Measurements from ENCODE around the gene AKR1B15.
A peak's percentile ranks its signal among the peaks of the same experiment; 100 is the strongest.
"Not testable (repeated sequence)": the region's sequence is repeated elsewhere in the genome, so short reads cannot be mapped to it uniquely, and the experiment has no call there.

AKR1B15 gene

DNA sequence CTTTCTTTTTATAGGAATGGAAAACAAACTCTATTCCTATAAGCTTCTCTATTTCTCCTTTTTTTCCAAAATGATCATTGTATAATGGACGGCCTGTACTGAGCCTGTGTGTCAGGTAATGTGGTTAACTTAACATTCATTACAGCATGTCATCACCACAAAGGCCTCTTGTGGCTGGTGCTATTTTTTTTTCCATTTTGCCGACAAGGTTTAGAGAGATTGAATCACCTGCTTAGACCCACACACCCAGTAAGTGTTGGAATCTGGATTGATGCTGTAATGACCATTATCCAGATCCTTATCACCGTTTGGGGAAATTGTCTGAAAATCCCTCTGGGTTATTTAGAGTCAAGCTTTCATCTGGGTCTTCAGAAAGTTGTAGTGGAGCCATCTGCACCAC is 18.5 kb downstream of the AKR1B15 start:
- DNase-seq: no peak

DNA sequence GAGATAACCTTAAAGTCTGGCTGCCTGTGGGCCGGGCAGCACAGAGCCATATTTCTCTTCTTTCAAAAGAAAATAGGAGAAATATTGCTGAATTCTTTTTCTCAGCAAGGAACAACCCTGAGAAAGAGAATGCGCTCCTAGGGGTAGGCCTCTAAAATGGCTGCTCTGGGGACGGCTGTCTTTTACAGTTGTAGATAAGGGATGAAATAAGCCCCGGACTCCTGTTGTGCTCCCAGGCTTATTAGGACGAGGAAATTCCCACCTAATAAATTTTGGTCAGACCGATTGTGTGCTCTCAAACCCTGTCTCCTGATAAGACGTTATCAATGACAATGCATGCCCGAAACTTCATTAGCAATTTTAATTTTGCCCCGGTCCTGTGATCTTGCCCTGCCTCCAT is 21.1 kb downstream of the AKR1B15 start:
- DNase-seq: not testable (repeated sequence)

DNA sequence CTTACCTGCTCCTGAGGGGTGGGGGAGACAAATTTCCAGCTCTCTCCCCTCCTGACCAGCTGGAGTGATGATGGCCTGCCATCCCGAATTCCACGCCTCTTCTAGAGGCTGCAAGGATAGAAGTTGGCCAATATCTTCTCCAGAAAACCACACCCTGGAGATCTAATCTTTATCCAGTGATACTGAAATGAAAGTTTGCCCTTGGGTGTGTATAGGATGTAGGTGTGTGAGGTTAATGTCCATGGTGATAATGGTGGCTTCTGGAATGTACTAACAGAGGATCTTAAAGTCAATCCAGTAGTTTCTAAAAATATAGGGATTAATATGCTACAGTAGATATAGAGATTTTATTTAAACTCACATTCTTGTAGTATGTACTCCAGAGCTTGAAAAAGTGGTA is 22.2 kb downstream of the AKR1B15 start:
- DNase-seq: no peak

DNA sequence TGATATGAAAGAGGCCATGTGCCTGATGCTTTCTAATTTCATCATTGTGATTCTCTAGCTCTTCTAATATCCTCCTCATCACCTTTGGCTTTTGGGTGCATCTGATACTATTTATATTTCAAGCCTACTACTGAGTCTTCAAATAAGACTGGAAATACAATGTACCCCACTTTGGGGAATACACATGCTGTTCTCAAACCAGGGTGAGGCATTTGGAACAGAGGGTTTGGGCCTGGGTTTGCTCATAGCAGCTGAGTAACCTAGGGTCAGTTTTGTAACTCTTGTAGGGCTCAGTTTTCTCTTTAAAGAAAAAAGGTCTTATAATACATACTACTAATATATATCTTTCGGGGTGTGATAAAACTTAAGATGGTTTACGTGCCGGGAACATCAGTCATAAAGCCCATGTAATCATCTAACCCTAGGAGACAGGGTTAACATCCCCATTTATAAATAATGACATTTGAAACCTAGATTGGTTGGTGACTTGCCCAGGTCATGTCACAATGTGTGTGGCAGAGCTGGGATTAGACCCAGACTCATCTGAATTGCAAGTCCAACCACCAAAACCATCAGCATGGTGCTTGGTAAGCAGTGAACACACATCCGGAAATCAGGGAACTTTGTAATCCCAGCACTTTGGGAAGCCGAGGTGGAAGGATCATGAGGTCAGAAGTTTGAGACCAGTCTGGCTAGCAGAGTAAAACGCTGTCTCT is 23.0 kb downstream of the AKR1B15 start:
- no peak for DNase-seq

DNA sequence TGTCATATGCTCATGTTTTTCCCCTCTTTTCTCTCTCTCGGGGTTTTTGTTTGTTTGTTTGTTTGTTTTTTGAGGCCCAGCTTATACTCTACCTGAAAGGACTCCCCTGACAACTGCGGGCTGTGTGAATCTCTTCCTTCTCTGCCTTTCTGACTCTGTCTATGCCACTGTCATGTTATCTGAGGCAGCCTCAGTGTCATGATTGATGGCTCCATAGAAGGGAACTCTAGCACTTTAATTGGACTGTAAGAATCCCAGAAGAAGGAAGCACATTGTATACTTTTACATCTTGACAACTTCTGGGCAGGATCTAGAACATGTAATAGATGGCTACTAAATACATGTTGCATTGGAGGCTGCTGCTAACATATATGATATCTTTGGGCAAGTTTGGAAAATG is 25.4 kb downstream of the AKR1B15 start:
- DNase-seq: no peak

DNA sequence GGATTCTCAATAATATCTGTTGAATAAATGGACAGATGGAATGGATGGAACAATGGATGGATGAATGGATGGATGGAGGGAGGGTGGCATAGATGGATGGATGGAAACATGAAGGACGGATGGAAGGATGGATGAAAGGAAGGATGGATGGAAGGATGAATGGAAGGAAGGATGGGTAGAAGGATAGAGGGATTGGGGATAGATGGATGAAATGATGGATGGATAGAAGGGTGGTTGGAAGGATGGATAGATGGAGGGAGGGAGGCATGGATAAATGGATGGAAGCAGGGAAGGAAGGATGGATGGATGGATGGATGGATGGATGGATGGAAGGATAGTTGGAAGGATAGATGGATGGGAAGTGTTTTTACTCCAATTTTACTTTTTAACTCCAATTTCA is 35.4 kb downstream of the AKR1B15 start:
- DNase-seq: no peak

DNA sequence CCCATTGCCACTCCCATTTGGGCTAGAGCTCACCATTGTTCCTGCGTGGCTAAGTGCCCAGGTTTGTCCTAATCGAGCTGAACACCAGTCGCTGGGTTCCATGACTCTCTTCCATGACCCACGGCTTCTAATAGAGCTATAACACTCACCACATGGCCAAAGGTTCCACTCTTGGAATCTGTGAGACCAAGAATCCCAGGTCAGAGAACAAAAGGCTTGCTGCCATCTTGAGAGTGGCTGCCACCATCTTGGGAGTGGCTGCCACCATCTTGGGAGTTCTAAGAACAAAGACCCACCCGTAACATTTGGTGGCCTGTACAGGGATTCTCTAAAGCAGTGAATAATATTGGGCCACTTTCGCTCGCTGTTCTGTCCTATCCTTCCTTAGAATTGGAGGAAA is 37.0 kb downstream of the AKR1B15 start:
- no peak for DNase-seq

DNA sequence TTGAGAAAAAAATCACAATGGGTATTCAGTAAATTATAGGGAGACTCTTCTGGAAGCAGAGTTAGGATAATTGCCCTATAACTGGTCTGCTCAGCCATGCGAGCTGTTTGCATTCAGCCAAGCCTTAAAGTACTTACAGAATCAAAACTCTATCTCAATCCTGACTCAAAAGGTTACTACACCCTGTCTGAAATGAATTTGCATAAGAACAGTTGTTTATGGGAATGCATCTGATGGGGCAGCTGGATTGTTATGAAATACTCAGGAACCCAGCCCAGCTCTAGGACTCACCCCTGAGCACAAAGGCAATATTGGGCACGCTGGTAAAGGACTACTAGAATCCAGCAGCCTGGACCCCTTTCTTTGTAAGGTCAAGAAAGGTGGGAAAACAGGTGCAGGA is 38.8 kb downstream of the AKR1B15 start:
- DNase-seq: no peak

DNA sequence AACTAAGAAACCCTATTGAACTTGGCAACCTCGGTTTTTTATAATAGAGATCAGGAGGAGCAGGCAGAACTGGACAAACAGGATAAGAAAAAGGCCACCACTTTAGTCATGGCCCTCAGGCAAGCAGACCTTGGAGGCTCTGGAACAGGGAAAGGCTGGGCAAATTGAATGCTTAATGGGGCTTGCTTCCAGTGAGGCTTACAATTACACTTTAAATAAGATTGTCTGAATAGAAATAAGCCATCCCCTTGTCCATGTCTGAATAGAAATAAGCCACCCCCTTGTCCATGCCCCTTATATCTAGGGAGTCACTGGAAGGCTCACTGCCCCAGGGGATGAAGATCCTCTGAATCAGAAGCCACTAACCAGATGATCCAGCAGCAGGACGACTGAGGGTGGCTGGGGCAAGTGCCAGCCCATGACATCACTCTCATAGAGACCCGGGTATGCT is 40.6 kb downstream of the AKR1B15 start:
- no peak for DNase-seq

DNA sequence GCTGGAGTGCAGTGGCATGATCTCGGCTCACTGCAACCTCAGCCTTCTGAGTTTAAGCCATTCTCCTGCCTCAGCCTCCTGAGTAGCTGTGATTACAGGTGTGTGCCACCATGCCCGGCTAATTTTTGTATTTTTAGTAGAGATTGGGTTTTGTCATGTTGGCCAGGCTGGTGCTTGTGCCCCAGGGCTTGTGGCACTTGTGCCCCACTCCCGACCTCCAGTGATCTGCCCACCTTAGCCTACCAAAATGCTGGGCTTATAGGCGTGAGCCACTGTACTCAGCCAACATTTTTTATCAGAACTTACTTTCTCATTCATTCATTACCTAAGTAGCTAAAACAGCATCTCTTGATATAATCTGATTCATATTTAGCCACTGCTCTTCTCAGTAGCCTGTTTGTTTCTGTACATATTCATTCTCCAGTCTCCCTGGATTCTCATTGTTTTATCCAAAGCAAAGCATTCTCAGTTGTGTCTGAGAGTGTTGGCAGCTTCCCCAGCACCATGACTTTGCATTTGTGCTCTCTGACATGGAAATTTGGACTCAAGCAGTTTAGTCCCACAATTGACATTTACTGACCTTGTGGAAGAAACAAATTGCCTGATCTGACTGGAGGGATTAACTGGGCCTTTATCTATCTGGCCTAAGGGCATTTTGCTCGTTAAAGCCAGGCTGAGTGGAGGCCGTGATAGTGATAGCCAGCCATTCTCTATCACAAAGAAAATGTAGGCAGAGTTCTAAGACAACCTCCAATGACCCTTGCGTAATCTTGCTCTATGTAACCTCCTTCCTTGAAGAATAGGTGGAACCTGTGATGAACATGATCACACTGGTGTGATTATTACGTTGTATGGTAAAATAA is 44.9 kb downstream of the AKR1B15 start:
- no peak for DNase-seq

DNA sequence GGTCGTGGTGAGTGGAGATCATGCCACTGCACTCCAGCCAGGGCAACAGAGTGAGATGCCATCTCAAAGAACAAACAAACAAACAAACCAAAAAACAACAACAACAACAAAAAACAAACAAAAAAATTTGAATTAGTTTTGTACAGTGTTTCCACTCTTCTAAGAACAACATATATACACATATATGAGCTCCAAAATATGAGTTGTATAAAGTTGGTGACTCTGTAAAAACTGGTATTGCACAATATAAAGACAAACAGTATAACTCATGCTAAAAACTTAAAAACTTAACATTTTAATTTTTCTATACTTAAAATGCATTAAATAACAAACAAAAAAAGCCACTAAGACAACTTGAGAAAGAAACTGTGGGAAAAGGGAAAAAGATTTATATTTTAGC is 46.0 kb downstream of the AKR1B15 start:
- no peak for DNase-seq

DNA sequence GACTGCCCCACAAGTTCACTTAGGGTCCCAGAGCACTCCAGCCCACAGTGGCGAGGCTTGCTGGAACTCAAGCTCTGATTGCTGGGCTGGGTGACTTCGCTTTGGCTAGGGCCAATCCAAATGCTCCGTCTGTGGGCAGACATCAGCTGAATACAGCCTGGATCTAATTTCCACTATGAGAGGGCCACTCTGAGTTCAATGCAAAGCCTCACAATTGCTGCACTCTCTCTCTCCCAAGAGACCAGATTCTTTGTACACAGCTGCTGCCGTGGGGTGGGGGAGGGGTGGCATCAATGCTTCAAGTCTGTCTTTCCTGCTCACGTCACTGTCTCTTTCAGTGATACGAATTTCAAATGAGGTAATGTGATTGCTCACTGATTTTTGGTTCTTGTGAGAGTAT is 50.5 kb downstream of the AKR1B15 start:
- DNase-seq: no peak

DNA sequence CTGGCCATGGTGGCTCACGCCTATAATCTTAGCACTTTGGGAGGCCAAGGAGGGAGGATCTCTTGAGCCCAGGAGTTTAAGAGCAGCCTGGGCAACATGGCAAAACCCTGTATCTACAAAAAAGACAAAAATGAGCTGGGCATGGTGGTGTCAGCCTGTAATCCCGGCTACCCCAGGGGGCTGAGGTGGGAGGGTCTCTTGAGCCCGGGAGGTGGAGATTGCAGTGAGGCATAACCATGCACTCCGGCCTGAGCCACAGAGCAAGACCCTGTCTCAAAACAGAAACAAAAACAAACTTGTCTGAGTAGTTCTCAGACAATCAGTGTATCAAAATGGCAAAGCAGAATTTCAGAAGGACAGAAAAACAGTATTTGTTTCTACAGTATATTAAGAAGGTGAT is 52.5 kb downstream of the AKR1B15 start:
- no peak for DNase-seq

DNA sequence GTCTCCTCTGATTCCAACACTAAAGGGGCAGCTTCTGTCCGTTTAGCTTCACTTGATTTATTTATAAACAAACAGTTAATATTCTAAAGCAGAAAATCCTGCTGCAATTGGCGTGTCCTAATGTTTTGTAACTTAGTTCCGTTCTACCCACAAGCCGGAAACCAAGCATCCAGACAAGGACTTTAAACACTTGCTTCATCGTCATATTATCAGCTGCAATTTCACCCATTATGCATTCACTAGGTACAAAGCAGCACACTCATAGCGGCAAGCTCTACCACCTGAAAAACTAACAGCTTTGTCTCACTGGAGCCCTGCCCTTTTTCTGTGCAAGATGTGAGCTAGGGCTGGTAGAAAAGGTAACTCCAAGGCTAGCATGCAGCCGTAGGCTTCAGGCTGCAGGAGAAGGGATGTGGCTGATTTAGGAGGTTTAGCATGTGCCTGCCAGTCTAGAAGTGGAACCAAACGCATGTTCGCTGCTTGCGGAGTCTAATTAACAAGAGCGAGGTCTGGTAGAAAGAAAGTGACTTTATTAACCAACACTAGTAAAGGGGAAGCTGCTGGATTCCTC is 54.1 kb downstream of the AKR1B15 start:
- DNase-seq: peak; percentile 31

DNA sequence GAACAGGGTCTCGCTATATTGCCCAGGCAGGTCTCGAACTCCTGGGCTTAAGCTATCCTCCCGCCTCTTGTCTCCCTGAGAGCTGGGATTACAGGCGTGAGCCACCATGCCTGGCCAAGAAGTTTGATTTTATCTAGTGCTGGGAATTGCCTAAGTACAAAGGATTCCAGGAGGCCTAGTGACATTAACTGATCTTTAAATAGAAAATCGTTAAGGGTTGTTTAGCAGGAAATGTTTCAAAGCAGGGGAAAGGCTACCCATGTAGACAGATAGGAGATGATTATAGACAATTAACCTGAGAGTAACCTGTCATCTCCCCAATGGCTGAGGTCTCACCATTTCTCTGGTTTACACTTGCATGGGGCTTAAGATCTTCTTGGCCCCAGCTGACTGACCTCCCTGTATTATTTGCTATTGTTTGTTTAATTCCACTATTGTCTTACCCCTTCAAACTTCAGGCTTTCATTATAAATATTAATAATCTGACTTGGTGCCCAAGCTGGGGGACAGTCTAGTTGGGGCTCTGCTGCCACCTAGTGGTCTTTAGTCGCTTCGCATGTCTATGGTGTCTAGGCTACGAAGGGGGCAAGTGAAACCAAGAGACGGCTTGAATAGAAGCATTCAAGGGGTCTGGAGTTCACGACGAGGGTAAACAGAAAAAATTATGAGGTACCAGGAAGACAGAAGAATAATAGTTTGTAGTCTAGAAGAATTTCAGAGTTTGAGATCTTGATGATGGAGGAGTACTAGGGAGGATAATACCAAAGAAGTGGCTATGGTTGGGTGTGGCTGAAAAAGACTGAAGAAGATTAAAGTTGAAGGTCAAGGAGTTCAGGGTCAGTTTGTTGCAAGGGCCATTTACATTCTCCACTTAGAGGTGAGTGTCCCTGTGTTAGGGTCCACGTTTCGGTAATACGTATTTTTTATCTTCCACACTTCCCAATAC is 57.3 kb downstream of the AKR1B15 start:
- DNase-seq: peak; percentile 81

DNA sequence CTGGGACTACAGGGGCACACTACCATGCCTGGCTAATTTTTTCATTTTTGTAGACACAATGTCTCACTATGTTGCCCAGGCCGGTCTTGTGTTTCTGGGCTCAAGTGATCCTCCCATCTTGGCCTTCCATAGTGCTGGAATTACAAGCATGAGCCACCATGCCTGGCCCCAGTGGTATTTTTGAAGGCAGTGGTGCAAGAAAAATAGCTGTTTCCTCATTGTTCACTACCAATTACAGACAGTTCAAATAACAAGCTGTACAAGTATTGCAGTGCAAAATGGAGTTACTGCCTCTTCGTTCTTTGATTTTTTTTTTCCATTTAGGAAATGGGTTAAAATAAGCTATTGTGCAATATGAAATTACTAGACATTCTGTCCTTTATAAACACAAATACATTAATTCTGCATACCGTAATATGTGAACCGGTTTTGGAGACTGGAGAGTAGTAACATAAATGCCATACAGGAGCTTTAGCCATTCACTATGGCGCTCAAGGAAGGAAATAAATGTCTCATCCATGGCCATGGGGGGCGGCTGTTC is 62.8 kb downstream of the AKR1B15 start:
- DNase-seq: no peak

DNA sequence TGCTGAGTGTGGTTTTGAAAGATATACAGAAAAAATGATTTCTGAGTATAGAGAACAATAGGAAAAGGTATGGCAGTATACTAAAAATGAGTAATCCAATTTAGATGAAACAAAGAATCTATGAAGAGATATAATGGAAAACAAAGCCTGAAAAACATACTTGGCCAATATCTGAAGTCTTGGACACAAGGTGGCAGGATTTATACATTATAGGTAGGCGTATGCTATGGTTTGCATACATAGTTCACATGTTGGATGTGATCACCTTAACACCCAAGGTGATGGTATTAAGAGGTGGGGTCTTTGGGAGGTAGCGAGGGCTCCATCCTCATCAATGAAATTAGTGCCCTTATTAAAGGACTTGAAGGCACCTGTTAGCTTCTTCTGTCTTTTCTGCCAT is 63.3 kb downstream of the AKR1B15 start:
- DNase-seq: no peak

DNA sequence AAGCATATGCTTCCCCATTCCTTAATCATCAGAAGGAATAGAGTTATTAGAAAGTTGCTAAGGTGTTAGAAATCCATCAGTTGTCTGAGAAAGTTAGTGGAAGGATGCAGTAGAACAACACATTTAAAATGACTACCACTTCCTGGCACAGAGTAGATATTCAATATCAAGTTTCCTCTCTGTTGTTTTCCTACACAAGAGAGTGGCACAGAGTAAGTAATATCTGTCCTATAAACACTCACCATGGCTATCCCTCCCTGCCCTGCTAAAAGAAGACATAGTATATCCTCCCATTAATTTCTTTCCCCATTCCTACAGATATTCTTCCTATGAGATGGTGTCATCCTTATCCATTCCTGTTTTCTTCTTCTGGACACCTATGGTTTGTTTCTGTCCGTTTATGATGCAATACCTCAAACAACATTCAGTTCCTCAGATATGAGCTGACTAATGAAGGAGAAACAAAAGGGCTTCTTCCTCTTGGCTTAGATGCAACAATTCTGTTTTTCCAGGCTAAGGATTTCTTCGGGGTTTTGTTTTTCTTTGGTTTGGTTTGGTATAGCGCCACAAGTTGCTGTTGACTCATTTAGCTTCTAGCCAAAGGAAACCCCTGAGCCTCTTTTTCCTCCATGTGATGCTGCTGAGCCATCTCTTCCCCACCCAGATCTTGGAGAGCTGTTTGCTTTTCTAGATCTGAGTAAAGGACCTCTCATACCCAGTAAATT is 64.9 kb downstream of the AKR1B15 start:
- DNase-seq: peak; percentile 74

DNA sequence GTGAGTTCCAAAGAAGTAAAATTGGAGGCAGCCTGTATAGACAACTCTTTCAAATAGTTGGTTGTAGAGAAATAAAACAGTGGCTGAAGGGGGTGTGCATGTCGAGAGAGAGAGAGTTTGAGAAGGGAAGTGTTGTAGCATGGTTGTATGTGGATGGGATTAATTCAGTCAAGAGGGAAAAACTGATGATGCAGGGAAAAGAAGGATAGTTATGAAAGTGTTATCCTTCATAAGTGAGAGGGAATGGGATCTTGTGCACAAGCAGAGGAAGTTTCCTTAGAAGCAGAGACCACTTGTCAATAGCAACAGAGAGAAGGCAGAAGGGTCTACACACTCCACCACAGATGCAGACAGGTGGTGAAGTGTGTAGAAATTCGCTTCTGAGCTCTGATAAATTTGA is 67.7 kb downstream of the AKR1B15 start:
- DNase-seq: no peak

DNA sequence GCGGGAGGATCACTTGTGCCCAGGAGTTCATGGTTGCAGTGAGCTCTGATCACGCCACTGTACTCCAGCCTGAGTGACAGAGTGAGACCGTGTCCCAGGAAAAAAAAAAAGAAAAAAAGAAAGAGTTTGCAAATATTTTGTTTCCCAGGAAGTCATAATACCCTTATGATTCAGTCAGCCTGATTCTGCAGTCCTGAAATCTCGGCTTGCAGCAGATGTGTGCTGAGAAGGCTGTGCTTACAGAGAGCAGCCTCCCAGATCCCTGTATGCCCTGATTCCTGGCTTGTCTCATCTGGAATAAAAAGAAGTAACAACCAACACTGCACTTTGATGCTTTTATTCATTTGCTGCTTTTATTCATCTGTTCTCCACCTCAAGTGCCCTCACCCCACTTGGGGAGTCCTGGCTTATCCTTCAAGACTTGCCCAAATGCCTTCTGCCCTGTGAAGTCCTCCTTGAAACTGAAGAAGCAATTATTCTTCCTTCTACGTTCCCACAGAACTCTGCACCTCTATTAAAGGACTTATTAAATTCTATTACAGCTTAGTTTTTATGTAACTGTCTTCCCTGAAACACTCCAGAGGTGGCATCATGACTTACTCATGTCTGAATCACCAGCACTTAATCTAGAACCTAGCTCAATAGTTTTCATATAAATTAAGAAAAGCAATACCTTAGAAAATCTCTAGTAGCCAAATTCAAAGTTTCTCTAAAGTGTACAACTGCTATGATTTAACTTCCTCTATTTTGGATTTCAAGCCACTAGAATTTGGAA is 70.0 kb downstream of the AKR1B15 start:
- no peak for DNase-seq

Data from suppressor macrophage treated with lipopolysaccharide for 4 hours (primary cell).